HG02610 (cell line): Measurements from ENCODE around the gene ADAMTS4.
A peak's percentile ranks its signal among the peaks of the same experiment; 100 is the strongest.

ENCODE experiments used
- ATAC-seq: cut with Tn5 transposase; IDR thresholded peaks from one replicate; pipeline ENCODE4 v1.9.1; 2021; ENCODE audit warnings: mild to moderate bottlenecking, moderate library complexity; ENCODE audit not compliant: unreplicated experiment

The ADAMTS4 gene

GRCh38 chr1:161158316-161159010 is 40.4 kb downstream of the ADAMTS4 start:
- ATAC-seq: no peak

- no peak for ATAC-seq
Measured at GRCh38 chr1:161157867-161158266, 41.0 kb downstream of the ADAMTS4 start.

- ATAC-seq: peak; percentile 88
Measured at GRCh38 chr1:161153682-161154337, 45.0 kb downstream of the ADAMTS4 start, which contains the start of gene UFC1. TSS of gene UFC1 (plus strand) at chr1:161153978. CDS start at chr1:161153998, 20 bp downstream.

GRCh38 chr1:161153176-161153575 is 45.7 kb downstream of the ADAMTS4 start:
- ATAC-seq: no peak

GRCh38 chr1:161145832-161146231 is 53.0 kb downstream of the ADAMTS4 start:
- ATAC-seq: no peak

- ATAC-seq: no peak
Measured at GRCh38 chr1:161140755-161141400, 58.0 kb downstream of the ADAMTS4 start.

- no peak for ATAC-seq
Measured at GRCh38 chr1:161139766-161140165, 59.1 kb downstream of the ADAMTS4 start.

- no peak for ATAC-seq
Measured at GRCh38 chr1:161138431-161138830, 60.4 kb downstream of the ADAMTS4 start.

- ATAC-seq: no peak
Measured at GRCh38 chr1:161137881-161138280, 61.0 kb downstream of the ADAMTS4 start.
